SK-N-SH (cell line): Measurements from ENCODE around the gene KCNA10. TPM values are rescaled to one million over a fixed set of nuclear protein-coding genes. Genes with fewer than 3 reads are reported as not detected.

Experiments
- CTCF ChIA-PET: fragments of 300-600, 350-600 bp; formaldehyde crosslinking; extraction: SDS; loops from one replicate; lab custom pipeline; 2021; lab: Yijun Ruan, JAX
- POLR2A ChIA-PET: fragments of 350-600 bp; sonication (Branson Sonifier 250); formaldehyde crosslinking; extraction: SDS; loops from one replicate; lab custom pipeline; 2020; ENCODE audit warnings: antibody characterized with exemption, inconsistent platforms; lab: Yijun Ruan, JAX
- DNase-seq: peaks from one replicate; pipeline ENCODE4 v3.0.0; 2012
- H2AFZ ChIP-seq: fragments of 200-600 bp; sonication (generic); 2 replicates; pipeline ENCODE4 v1.8.1; 2016; ENCODE audit warnings: antibody characterized with exemption, mild to moderate bottlenecking, low read depth
- H3F3A ChIP-seq: fragments of 200-600 bp; sonication (generic); replicated peaks from 2 replicates; pipeline ENCODE3; 2016; ENCODE audit warnings: antibody characterized with exemption, mild to moderate bottlenecking; ENCODE audit not compliant: insufficient read depth
- H3K27ac ChIP-seq, 2 experiments: fragments of 200-500 bp in 1 of 2; fragments of 200-600 bp in 1 of 2; sonication (Bioruptor generic) in 1 of 2; sonication (generic), shearing (Covaris generic) in 1 of 2; 2 replicates each; pipeline versions ENCODE4 v1.5.1 to v1.6.1; 2014 to 2016; ENCODE audit warnings: low read depth in 2 of 2, inconsistent platforms in 1 of 2, low read length in 1 of 2, mild to moderate bottlenecking in 1 of 2, mixed read lengths in 1 of 2
- H3K27me3 ChIP-seq: fragments of 200-600 bp; sonication (generic), shearing (Covaris generic); 2 replicates; pipeline ENCODE4 v1.6.1; 2016; ENCODE audit warnings: mixed run types; ENCODE audit not compliant: insufficient read depth
- H3K36me3 ChIP-seq, 2 experiments: fragments of 200-500 bp in 1 of 2; fragments of 200-600 bp in 1 of 2; sonication (Bioruptor generic) in 1 of 2; sonication (generic) in 1 of 2; replicated peaks in 1 of 2; 2 replicates each; pipeline versions ENCODE3 to v1.5.1; 2014 to 2016; ENCODE audit warnings: low read length in 1 of 2, mild to moderate bottlenecking in 1 of 2; ENCODE audit not compliant: insufficient read depth in 2 of 2, control insufficient read depth in 1 of 2
- H3K4me1 ChIP-seq, 2 experiments: fragments of 200-500 bp in 1 of 2; fragments of 200-600 bp in 1 of 2; sonication (Bioruptor generic) in 1 of 2; sonication (generic), shearing (Covaris generic) in 1 of 2; 2 replicates each; pipeline versions ENCODE4 v1.5.1 to v1.6.1; 2014 to 2016; ENCODE audit warnings: low read depth in 1 of 2, low read length in 1 of 2, mixed run types in 1 of 2; ENCODE audit not compliant: insufficient read depth in 2 of 2, control insufficient read depth in 1 of 2
- H3K4me2 ChIP-seq: fragments of 200-600 bp; sonication (generic), shearing (Covaris generic); 2 replicates; pipeline ENCODE4 v1.6.1; 2017; ENCODE audit warnings: mixed run types
- H3K4me3 ChIP-seq, 2 experiments: fragments of 200-500 bp in 1 of 2; fragments of 200-600 bp in 1 of 2; sonication (Bioruptor generic) in 1 of 2; sonication (generic), shearing (Covaris generic) in 1 of 2; 2 replicates each; pipeline versions ENCODE4 v1.5.1 to v1.8.1; 2014 to 2016; ENCODE audit warnings: low read depth in 2 of 2, inconsistent platforms in 1 of 2, low read length in 1 of 2, mild to moderate bottlenecking in 1 of 2, mixed read lengths in 1 of 2, moderate library complexity in 1 of 2
- H3K79me2 ChIP-seq: fragments of 200-600 bp; sonication (generic); 2 replicates; pipeline ENCODE4 v1.8.1; 2017; ENCODE audit warnings: mild to moderate bottlenecking; ENCODE audit not compliant: insufficient read depth
- H3K9ac ChIP-seq: fragments of 200-600 bp; sonication (generic); 2 replicates; pipeline ENCODE4 v1.6.1; 2017; ENCODE audit warnings: mixed run types
- H3K9me2 ChIP-seq: fragments of 200-600 bp; sonication (generic); 2 replicates; pipeline ENCODE4 v1.6.1; 2017; ENCODE audit warnings: mixed run types
- H3K9me3 ChIP-seq: fragments of 200-600 bp; sonication (generic); 2 replicates; pipeline ENCODE4 v1.6.1; 2017; ENCODE audit warnings: mixed run types, mild to moderate bottlenecking, moderate library complexity
- H4K20me1 ChIP-seq: fragments of 200-600 bp; sonication (generic); 2 replicates; pipeline ENCODE4 v1.6.1; 2017; ENCODE audit warnings: mild to moderate bottlenecking, mixed run types; ENCODE audit not compliant: insufficient read depth
- CTCF ChIP-seq: fragments of 200-600 bp; sonication (generic); IDR thresholded peaks from 2 replicates; pipeline ENCODE4 v1.6.1; 2017; ENCODE audit warnings: antibody characterized with exemption, mild to moderate bottlenecking, moderate library complexity
- ELF1 ChIP-seq: IDR thresholded peaks from 2 replicates; pipeline ENCODE4 v1.4.0; 2012
- EP300 ChIP-seq, 2 experiments: IDR thresholded peaks; 2 replicates each; pipeline versions ENCODE4 v1.4.0 to v1.6.1; 2012; ENCODE audit warnings: borderline replicate concordance in 1 of 2, low read depth in 1 of 2, low read length in 1 of 2
- EZH2phosphoT487 ChIP-seq: fragments of 200-600 bp; sonication (generic); IDR thresholded peaks from 2 replicates; pipeline ENCODE4 v1.6.1; 2017; ENCODE audit warnings: low read depth, mixed run types, mild to moderate bottlenecking, antibody characterized with exemption, moderate library complexity, borderline replicate concordance
- FOXJ3 ChIP-seq: sonication (generic); formaldehyde crosslinking; IDR thresholded peaks from 2 replicates; pipeline ENCODE4 v1.5.1; 2020; ENCODE audit warnings: mild to moderate bottlenecking, missing genetic modification reagents
- FOXM1 ChIP-seq: IDR thresholded peaks from 2 replicates; pipeline ENCODE4 v1.4.0; 2012; ENCODE audit warnings: low read depth, mild to moderate bottlenecking
- GATA2 ChIP-seq: sonication (generic); formaldehyde crosslinking; IDR thresholded peaks from 2 replicates; pipeline ENCODE4 v1.5.0; 2020; ENCODE audit warnings: mild to moderate bottlenecking, missing genetic modification reagents
- JUND ChIP-seq: IDR thresholded peaks from 2 replicates; pipeline ENCODE4 v1.4.0; 2012
- MEF2A ChIP-seq: IDR thresholded peaks from 2 replicates; pipeline ENCODE4 v1.4.0; 2012; ENCODE audit warnings: low read depth, borderline replicate concordance
- MXI1 ChIP-seq: IDR thresholded peaks from 2 replicates; pipeline ENCODE4 v1.6.1; 2012; ENCODE audit warnings: mild to moderate bottlenecking, low read depth, low read length, improper control_type of control experiment
- POLR2AphosphoS5 ChIP-seq: IDR thresholded peaks from 2 replicates; pipeline ENCODE4 v1.6.1; 2012; ENCODE audit warnings: low read depth, low read length
- RFX5 ChIP-seq: IDR thresholded peaks from 2 replicates; pipeline ENCODE4 v1.6.1; 2012; ENCODE audit warnings: mild to moderate bottlenecking, improper control_type of control experiment, low read length
- RXRA ChIP-seq: IDR thresholded peaks from 2 replicates; pipeline ENCODE4 v1.4.0; 2012; ENCODE audit warnings: low read depth, mild to moderate bottlenecking, borderline replicate concordance
- TAF1 ChIP-seq: IDR thresholded peaks from 2 replicates; pipeline ENCODE4 v1.6.1; 2012; ENCODE audit warnings: low read depth, mild to moderate bottlenecking, low read length, moderate library complexity, borderline replicate concordance
- TCF12 ChIP-seq: IDR thresholded peaks from 2 replicates; pipeline ENCODE4 v1.4.0; 2012
- USF2 ChIP-seq: fragments of 150-350 bp; IDR thresholded peaks from 2 replicates; pipeline ENCODE4 v1.6.1; 2017; ENCODE audit warnings: antibody characterized with exemption, low read length, low read depth, borderline replicate concordance
- WGBS: methylation state at CpG from one replicate; pipeline ENCODE4 v1.1.6; 2017; ENCODE audit warnings: low lambda C conversion rate; 5-methylcytosine and 5-hydroxymethylcytosine counted together
- polyA plus RNA-seq, 3 experiments: library from polyadenylated mRNA; depleted of rRNA; stranded (reverse); fragments of >200 nt; gene quantifications; 2 replicates each; pipeline ENCODE4 v1.2.3, GENCODE V29; 2012
- TF ChIP-seq, protein P1 (sequence below): fragments of 150-350 bp; IDR thresholded peaks from 2 replicates; pipeline ENCODE4 v1.6.1; 2016; ENCODE audit warnings: mild to moderate bottlenecking, low read depth, low read length
- TF ChIP-seq, protein P2 (sequence below): IDR thresholded peaks from 2 replicates; pipeline ENCODE4 v1.4.0; 2012; ENCODE audit warnings: low read depth

The KCNA10 gene
- polyA plus RNA-seq, 1 of the 3 experiments (the other 2 are of a cell fraction) = not detected

GRCh38 chr1:110533230-110533629, 14.3 kb upstream of the KCNA10 start:
- POLR2A ChIA-PET = interaction anchor here (0.8 kb wide), 1 partner anchor 73 kb away, joined by 3 read pairs; the partner anchor contains the start of gene KCNA2
- Histone ChIP-seq H3K9ac (no peak overlapping the region), H3K79me2 (no peaks in the 10 kb centered on the region), H3K4me3 (no peak overlapping the region), H3K4me1 (no peaks in the 10 kb centered on the region; a peak in 1 of 4 replicates), H3F3A (no peaks in the 10 kb centered on the region), H3K9me3 (no peaks in the 10 kb centered on the region), H3K27ac (no peak overlapping the region), H3K27me3 (no peaks in the 10 kb centered on the region; the same call in 1 of the 2 replicates), H3K36me3 (no peaks in the 10 kb centered on the region), H4K20me1 (no peaks in the 10 kb centered on the region), H3K9me2 (no peaks in the 10 kb centered on the region), H2AFZ (no peak overlapping the region), H3K4me2 (no peak overlapping the region)
- CTCF ChIA-PET = interaction anchor here (1.0 to 4.7 kb wide), 9 partner anchors 10 to 233 kb away, joined by 3 to 56 read pairs (median 4); partner anchors contain the start of gene KCNA2
- 8% methylated on average over 3 of the region's 3 CpGs for WGBS
- no peak for TF ChIP-seq POLR2AphosphoS5
- TF ChIP-seq, protein P1, sequence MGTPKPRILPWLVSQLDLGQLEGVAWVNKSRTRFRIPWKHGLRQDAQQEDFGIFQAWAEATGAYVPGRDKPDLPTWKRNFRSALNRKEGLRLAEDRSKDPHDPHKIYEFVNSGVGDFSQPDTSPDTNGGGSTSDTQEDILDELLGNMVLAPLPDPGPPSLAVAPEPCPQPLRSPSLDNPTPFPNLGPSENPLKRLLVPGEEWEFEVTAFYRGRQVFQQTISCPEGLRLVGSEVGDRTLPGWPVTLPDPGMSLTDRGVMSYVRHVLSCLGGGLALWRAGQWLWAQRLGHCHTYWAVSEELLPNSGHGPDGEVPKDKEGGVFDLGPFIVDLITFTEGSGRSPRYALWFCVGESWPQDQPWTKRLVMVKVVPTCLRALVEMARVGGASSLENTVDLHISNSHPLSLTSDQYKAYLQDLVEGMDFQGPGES = no peak
- no peak for TF ChIP-seq EP300 (IDR thresholded peaks at IDR 0.05; ENCODE audit: borderline replicate concordance in 1 of 2, low read depth in 1 of 2, low read length in 1 of 2)
- no peak for TF ChIP-seq GATA2 (CRISPR knock-in tag)
- TF ChIP-seq RFX5 = no peak
- no peak for TF ChIP-seq USF2
- no peak for TF ChIP-seq MEF2A
- no peak for TF ChIP-seq RXRA
- no peak for TF ChIP-seq ELF1
- TF ChIP-seq TAF1 = no peak
- no peak for TF ChIP-seq EZH2phosphoT487
- no peak for TF ChIP-seq FOXJ3 (CRISPR knock-in tag)
- TF ChIP-seq FOXM1 = no peak
- no peak for TF ChIP-seq MXI1
- TF ChIP-seq TCF12 = no peak
- TF ChIP-seq JUND = no peak
- no peak for TF ChIP-seq CTCF
- TF ChIP-seq, protein P2, sequence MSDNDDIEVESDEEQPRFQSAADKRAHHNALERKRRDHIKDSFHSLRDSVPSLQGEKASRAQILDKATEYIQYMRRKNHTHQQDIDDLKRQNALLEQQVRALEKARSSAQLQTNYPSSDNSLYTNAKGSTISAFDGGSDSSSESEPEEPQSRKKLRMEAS = no peak
- no peak for DNase-seq
